Activated CD4-positive, alpha-beta T cell treated with anti-CD3 and anti-CD28 coated beads, Interleukin-2, amount 50 U/mL, for 24 hours (primary cell): Measurements from ENCODE around the gene TTBK2.

Experiments used
- DNase-seq, 2 donors: peaks; one replicate each; pipeline ENCODE4 v3.0.0-alpha.2; 2020; ENCODE audit warnings: low read depth in 1 of 2, low spot score in 1 of 2

TTBK2 gene

GRCh38 chr15:42832576-42832975 lies 88.0 kb downstream of the TTBK2 start:
- no peak for DNase-seq

DNA sequence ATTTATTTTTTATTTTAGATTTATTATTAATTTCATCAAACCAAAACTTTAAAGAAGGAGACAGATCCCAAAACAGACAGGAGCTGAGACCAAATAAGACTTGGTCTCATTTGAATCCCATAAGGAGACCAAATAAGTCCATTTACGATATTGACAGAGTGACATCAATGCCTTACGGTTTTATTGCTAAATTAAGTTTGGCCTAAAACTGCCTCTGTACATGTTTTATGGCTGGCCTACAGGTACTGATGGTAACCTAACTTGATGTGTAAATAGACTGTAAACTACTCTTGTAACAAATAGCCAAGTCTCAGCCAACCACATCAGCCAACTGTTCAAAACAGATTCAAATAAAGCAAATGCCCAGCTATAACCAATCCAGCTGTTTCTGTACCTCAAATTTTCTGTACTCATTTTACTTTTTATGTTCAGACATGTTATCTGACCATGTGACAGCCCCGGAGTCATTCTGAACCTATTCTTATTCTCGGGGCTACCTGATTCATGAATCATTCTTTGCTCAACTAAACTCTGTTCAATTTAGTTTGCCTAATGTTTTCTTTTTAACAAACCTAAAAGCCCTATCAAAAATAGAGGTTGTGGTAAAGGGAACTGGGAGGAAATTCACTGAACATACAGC lies 94.2 kb downstream of the TTBK2 start:
- DNase-seq = no peak

GRCh38 chr15:42825599-42825998 lies 95.0 kb downstream of the TTBK2 start:
- no peak for DNase-seq

- DNase-seq = no peak
These were observed 99.8 kb downstream of the TTBK2 start for GRCh38 chr15:42820811-42821210.

DNA sequence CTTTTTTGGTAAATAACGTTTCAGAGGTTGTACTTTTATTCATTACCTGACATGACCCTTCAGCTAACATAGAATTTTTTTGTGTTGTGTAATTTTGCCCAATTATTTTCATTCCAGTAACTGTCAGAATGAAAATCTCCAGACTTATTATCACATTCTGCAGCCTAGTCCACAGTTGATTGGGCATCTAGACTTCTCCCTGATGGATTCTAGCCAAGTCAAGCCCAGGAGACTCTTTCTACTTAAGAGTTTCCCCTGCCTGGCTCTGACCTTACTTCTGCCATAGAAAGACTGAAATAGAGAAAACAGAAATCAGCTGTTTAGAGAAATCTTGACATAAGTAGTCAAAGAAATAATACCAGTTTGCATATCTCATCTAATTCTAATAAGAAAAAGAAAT lies 100.8 kb downstream of the TTBK2 start:
- no peak for DNase-seq

DNA sequence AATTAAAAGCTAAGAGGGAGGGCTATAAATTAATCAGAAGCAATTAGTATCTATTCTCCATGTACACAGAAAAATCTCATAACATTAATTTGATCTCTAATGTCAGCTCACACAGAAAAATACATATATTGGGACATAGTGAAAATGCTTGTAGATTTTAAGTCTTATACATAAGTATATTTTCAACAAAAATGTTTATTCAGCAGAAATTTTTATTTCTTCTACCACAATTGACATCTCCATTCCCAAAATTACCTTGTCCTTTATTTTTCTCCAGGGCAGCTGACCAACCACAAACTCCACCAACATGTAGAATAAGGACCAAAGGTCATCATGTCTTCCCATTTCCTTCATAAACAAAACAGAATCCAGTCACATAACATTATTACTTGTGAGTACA lies 109.1 kb downstream of the TTBK2 start:
- DNase-seq = no peak

DNA sequence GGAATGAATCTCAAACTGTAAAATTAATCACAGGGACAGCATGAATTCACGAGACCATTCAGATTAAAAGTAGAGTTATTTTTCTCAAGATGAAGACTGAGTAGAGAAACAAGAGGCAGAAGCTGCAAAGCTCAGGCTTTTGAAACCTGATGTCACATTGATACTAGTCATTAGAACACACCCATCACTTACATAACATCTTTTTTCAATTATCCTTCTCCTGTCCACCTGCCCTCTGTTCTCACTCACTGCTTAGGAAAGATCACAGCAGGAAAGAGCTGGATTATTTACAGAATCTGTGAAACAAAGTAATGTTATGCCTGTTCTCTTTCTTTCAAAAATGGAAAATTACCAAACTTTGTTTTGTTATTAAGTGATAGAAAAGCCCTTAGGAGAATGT lies 111.7 kb downstream of the TTBK2 start:
- DNase-seq = no peak

GRCh38 chr15:42805266-42805665 lies 115.3 kb downstream of the TTBK2 start:
- no peak for DNase-seq

- no peak for DNase-seq
These were observed 115.8 kb downstream of the TTBK2 start for GRCh38 chr15:42804739-42805138.

- DNase-seq = no peak
These were observed 117.1 kb downstream of the TTBK2 start for GRCh38 chr15:42803436-42803835.

DNA sequence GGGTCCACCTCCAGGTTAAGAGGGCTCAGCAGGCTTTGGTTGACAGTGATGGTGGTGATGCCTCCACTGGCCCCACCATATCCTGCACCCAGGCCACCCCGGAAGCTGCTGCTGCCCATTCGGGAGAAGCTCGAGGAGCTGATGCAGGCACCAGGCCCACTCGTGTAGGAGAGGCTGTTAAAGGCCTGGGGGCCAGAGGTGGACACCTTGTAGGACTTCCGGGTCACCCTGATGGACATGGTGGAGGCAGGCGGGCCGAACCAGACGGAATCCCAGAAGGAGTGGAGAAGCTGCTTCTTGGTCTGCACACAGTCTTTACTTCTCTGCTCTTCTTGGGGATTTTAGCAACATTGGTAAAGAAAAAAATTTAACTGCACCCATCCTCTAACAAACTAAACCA lies 118.4 kb downstream of the TTBK2 start:
- no peak for DNase-seq

DNA sequence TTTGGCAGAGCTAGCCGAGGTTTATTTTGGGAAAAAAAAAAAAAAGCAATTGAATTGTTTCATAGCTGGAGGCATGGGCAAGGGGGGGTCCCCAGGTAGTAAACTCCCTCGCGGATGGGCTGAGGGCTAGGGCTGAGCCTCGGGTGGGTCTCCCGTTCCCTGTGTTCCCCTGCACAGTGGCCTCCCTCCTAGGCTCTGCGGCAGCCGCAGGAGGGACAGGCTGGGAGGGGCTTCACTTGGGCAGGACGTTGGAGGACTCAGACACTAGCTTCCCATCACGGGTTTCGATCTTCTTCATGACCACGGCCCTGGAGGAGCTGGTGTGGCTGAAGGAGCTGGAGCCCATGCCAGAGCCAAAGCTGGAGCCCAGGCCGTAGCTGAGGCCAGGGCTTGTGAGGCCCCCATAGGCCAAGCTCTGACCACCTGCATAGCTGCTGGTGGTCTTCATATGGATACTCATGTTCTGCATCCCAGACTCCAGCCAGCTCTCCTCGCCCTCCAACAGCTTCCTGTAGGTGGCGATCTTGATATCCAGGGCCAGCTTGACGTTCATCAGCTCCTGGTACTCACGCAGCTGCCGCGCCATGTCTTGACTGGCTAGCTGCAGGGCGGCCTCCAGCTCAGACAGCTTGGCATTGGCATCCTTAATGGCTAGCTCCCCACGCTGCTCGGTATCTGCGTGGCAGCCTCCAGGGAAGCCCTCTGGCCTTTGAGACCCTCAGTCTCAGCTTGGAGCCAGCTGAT lies 119.7 kb downstream of the TTBK2 start:
- DNase-seq = no peak

DNA sequence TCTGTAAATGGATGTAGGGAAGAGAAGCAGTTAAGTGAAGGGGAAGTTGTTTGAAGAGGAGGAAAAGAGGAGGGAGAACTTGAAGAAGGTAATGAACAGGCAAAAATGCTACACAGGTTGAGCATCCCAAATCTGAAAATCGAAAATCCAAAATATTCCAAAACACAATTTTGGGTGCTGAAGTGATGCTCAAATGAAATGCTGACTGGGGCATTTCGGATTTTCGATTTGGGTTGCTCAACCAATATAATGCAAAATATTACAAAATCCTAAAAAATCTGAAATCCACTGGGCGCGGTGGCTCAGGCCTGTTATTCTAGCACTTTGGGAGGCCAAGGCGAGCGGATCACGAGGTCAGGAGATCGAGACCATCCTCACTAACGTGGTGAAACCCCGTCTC lies 121.8 kb downstream of the TTBK2 start:
- no peak for DNase-seq

GRCh38 chr15:42796955-42797782 lies 123.4 kb downstream of the TTBK2 start:
- DNase-seq = no peak

GRCh38 chr15:42788725-42789124 lies 131.9 kb downstream of the TTBK2 start:
- DNase-seq = no peak

- no peak for DNase-seq
These were observed 133.6 kb downstream of the TTBK2 start for GRCh38 chr15:42786978-42787377.

DNA sequence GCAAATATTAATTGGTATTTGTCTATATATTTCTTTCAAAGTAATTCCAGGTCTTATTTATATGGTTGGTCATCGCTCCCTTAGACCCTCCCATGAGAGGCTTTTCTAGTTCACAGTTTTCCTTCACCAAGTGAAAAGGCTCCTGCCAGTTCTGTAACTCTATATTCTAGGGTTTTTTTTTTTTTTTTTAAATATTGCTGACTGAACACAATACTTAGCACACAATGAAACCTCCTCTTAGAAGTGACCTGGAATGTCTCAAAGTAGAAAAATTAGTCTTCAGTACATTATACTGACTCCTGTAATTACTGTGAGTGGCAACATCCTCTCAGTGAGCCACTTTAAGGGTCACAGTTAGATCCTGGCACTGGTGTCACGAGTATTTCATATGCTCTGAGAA lies 135.0 kb downstream of the TTBK2 start:
- no peak for DNase-seq

- no peak for DNase-seq
These were observed 135.9 kb downstream of the TTBK2 start for GRCh38 chr15:42784705-42785104.

GRCh38 chr15:42782716-42783115 lies 137.9 kb downstream of the TTBK2 start:
- no peak for DNase-seq

DNA sequence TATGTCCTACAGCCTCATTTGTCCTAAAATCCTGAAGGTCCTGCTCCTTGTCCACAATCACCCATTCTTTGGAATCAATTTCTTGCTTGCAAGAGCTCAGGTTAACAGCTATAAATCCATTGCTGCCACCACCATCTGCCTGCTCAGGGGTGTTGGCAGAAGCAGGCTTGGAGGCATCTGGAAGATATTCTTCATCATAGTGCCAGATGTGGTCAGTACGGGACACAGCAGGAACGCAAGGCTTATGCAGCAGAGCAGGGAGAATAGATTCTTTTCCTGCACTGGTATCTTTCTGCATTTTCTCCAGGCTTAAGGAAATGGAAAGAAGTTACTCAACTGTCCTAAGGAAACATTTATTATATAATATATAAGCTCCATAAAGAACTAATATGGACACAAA lies 145.2 kb downstream of the TTBK2 start:
- DNase-seq = no peak

DNA sequence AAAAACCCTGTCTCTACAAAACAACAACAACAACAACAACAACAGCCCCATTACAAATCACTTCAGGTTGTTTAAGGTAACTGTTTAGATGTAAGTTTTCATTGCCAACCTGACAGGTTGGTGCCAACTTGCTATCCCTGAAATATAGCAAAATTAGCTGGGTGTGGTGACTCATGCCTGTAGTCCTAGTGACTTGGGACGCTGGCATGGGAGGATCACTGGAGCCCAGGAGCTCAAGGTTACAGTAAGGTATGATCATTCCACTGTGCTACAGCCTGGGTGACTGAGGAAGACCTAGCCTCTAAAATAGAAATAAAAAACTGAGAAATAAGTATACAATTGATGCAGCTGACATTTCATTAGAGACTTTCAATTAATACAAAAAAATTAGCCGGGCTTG lies 147.7 kb downstream of the TTBK2 start:
- no peak for DNase-seq

DNA sequence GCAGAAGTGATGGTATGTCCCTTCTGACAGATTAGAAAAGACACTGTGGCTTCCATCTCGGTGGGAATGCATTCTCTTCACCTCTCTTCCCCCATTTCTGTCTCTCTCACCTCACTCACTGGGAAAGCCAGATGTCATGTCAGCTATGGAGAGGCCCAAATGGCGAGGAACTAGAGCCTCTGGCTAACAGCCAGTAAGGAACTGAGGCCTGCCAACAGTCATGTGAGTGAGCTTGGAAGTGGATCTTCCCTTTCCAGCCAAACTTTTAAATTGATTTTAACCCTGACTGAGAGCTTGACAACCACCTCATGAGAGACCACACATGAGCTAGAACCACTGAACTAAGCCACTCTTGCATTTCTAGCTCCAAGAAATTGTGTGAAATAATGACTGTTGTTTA lies 148.4 kb downstream of the TTBK2 start:
- DNase-seq = no peak
